ENCODE data around the gene NBPF14.
"Not testable (repeated sequence)": the region's sequence is repeated elsewhere in the genome, so short reads cannot be mapped to it uniquely, and the experiment has no call there.

The NBPF14 gene

GRCh38 chr1:148529101-148529567, 66.7 kb downstream of the NBPF14 start:
- H3K27me3 ChIP-seq (ENCODE audit: insufficient read depth, low read length); H3F3A ChIP-seq (ENCODE audit: insufficient read depth, low read length); H3K4me1 ChIP-seq (ENCODE audit: insufficient read depth, low read length, severe bottlenecking); H2AFZ ChIP-seq (ENCODE audit: low read length); H3K36me3 ChIP-seq (ENCODE audit: insufficient read depth, low read length); H3K9ac ChIP-seq (ENCODE audit: low read length); H3K27ac ChIP-seq (ENCODE audit: low read depth, low read length, poor library complexity, severe bottlenecking); H3K9me2 ChIP-seq (ENCODE audit: low read depth, low read length); H4K20me1 ChIP-seq (ENCODE audit: insufficient read depth, low read length); H3K79me2 ChIP-seq (ENCODE audit: insufficient read depth, low read length); H3K9me3 ChIP-seq (ENCODE audit: low read length): not testable (repeated sequence)
- Histone ChIP-seq H3K4me2 (ENCODE audit: low read length) (peak overlapping the region; percentile 43; the same call in 1 of the 2 replicates), H3K4me3 (ENCODE audit: low read depth, low read length, poor library complexity, severe bottlenecking) (peak overlapping the region; percentile 39)

- H3K27me3 ChIP-seq (ENCODE audit: insufficient read depth, low read length); H3K27ac ChIP-seq (ENCODE audit: low read depth, low read length, poor library complexity, severe bottlenecking); H3K4me1 ChIP-seq (ENCODE audit: insufficient read depth, low read length, severe bottlenecking); H3K79me2 ChIP-seq (ENCODE audit: insufficient read depth, low read length); H3K9me3 ChIP-seq (ENCODE audit: low read length); H3K36me3 ChIP-seq (ENCODE audit: insufficient read depth, low read length); H3F3A ChIP-seq (ENCODE audit: insufficient read depth, low read length); H4K20me1 ChIP-seq (ENCODE audit: insufficient read depth, low read length); H3K9me2 ChIP-seq (ENCODE audit: low read depth, low read length); H2AFZ ChIP-seq (ENCODE audit: low read length); H3K9ac ChIP-seq (ENCODE audit: low read length): not testable (repeated sequence)
- Histone ChIP-seq H3K4me2 (ENCODE audit: low read length) (peak overlapping the region; percentile 43; the same call in 1 of the 2 replicates), H3K4me3 (ENCODE audit: low read depth, low read length, poor library complexity, severe bottlenecking) (peak overlapping the region; percentile 39)
These were observed 67.2 kb downstream of the NBPF14 start for GRCh38 chr1:148528591-148528990.

GRCh38 chr1:148526587-148526986, 69.2 kb downstream of the NBPF14 start:
- not testable (repeated sequence) for H4K20me1 ChIP-seq (ENCODE audit: insufficient read depth, low read length); H3K27me3 ChIP-seq (ENCODE audit: insufficient read depth, low read length); H3K4me2 ChIP-seq (ENCODE audit: low read length); H3K4me3 ChIP-seq (ENCODE audit: low read depth, low read length, poor library complexity, severe bottlenecking); H3K9me3 ChIP-seq (ENCODE audit: low read length); H3K36me3 ChIP-seq (ENCODE audit: insufficient read depth, low read length); H3K4me1 ChIP-seq (ENCODE audit: insufficient read depth, low read length, severe bottlenecking); H2AFZ ChIP-seq (ENCODE audit: low read length); H3K9ac ChIP-seq (ENCODE audit: low read length); H3F3A ChIP-seq (ENCODE audit: insufficient read depth, low read length); H3K9me2 ChIP-seq (ENCODE audit: low read depth, low read length); H3K27ac ChIP-seq (ENCODE audit: low read depth, low read length, poor library complexity, severe bottlenecking); H3K79me2 ChIP-seq (ENCODE audit: insufficient read depth, low read length)

- H3K9me2 ChIP-seq (ENCODE audit: low read depth, low read length); H3K27me3 ChIP-seq (ENCODE audit: insufficient read depth, low read length); H3K9ac ChIP-seq (ENCODE audit: low read length); H3F3A ChIP-seq (ENCODE audit: insufficient read depth, low read length); H3K4me1 ChIP-seq (ENCODE audit: insufficient read depth, low read length, severe bottlenecking); H2AFZ ChIP-seq (ENCODE audit: low read length); H4K20me1 ChIP-seq (ENCODE audit: insufficient read depth, low read length); H3K36me3 ChIP-seq (ENCODE audit: insufficient read depth, low read length); H3K9me3 ChIP-seq (ENCODE audit: low read length); H3K79me2 ChIP-seq (ENCODE audit: insufficient read depth, low read length): not testable (repeated sequence)
- Histone ChIP-seq H3K4me2 (ENCODE audit: low read length) (peak overlapping the region; percentile 50; the same call in 1 of the 2 replicates), H3K4me3 (ENCODE audit: low read depth, low read length, poor library complexity, severe bottlenecking) (peak overlapping the region; percentile 51), H3K27ac (ENCODE audit: low read depth, low read length, poor library complexity, severe bottlenecking) (peak overlapping the region; percentile 79)
These were observed 72.3 kb downstream of the NBPF14 start for GRCh38 chr1:148523205-148524144.

- Histone ChIP-seq H3K9ac (ENCODE audit: low read length) (peak overlapping the region; percentile 18; the same call in 1 of the 2 replicates), H3K4me3 (ENCODE audit: low read depth, low read length, poor library complexity, severe bottlenecking) (peak overlapping the region; percentile 51), H3K27ac (ENCODE audit: low read depth, low read length, poor library complexity, severe bottlenecking) (peak overlapping the region; percentile 79), H3K4me2 (ENCODE audit: low read length) (peak overlapping the region; percentile 41; the same call in 1 of the 2 replicates)
- not testable (repeated sequence) for H3K27me3 ChIP-seq (ENCODE audit: insufficient read depth, low read length); H4K20me1 ChIP-seq (ENCODE audit: insufficient read depth, low read length); H3F3A ChIP-seq (ENCODE audit: insufficient read depth, low read length); H3K4me1 ChIP-seq (ENCODE audit: insufficient read depth, low read length, severe bottlenecking); H2AFZ ChIP-seq (ENCODE audit: low read length); H3K9me3 ChIP-seq (ENCODE audit: low read length); H3K9me2 ChIP-seq (ENCODE audit: low read depth, low read length); H3K36me3 ChIP-seq (ENCODE audit: insufficient read depth, low read length); H3K79me2 ChIP-seq (ENCODE audit: insufficient read depth, low read length)
These were observed 73.1 kb downstream of the NBPF14 start for GRCh38 chr1:148522561-148523204.

GRCh38 chr1:148522072-148522471, 73.7 kb downstream of the NBPF14 start:
- not testable (repeated sequence) for H3K9me3 ChIP-seq (ENCODE audit: low read length); H3K36me3 ChIP-seq (ENCODE audit: insufficient read depth, low read length); H3K79me2 ChIP-seq (ENCODE audit: insufficient read depth, low read length); H3K4me1 ChIP-seq (ENCODE audit: insufficient read depth, low read length, severe bottlenecking); H3K9me2 ChIP-seq (ENCODE audit: low read depth, low read length); H3F3A ChIP-seq (ENCODE audit: insufficient read depth, low read length); H2AFZ ChIP-seq (ENCODE audit: low read length); H3K9ac ChIP-seq (ENCODE audit: low read length); H4K20me1 ChIP-seq (ENCODE audit: insufficient read depth, low read length); H3K27me3 ChIP-seq (ENCODE audit: insufficient read depth, low read length)
- peak overlapping the region; percentile 67 for H3K27ac ChIP-seq (ENCODE audit: low read depth, low read length, poor library complexity, severe bottlenecking)
- peak overlapping the region; percentile 64 for H3K4me2 ChIP-seq (ENCODE audit: low read length)
- H3K4me3 ChIP-seq (ENCODE audit: low read depth, low read length, poor library complexity, severe bottlenecking) = peak overlapping the region; percentile 40

- H3F3A ChIP-seq (ENCODE audit: insufficient read depth, low read length); H2AFZ ChIP-seq (ENCODE audit: low read length); H3K4me3 ChIP-seq (ENCODE audit: low read depth, low read length, poor library complexity, severe bottlenecking): not testable (repeated sequence)
These were observed 81.5 kb downstream of the NBPF14 start for GRCh38 chr1:148514310-148514709.

More at GRCh38 chr1:148514310-148514709, 81.5 kb downstream of the NBPF14 start:
- not testable (repeated sequence) for H3K9me2 ChIP-seq (ENCODE audit: low read depth, low read length); H3K9me3 ChIP-seq (ENCODE audit: low read length); H3K27ac ChIP-seq (ENCODE audit: low read depth, low read length, poor library complexity, severe bottlenecking); H3K27me3 ChIP-seq (ENCODE audit: insufficient read depth, low read length); H3K9ac ChIP-seq (ENCODE audit: low read length); H3K36me3 ChIP-seq (ENCODE audit: insufficient read depth, low read length); H3K4me1 ChIP-seq (ENCODE audit: insufficient read depth, low read length, severe bottlenecking); H3K4me2 ChIP-seq (ENCODE audit: low read length); H4K20me1 ChIP-seq (ENCODE audit: insufficient read depth, low read length); H3K79me2 ChIP-seq (ENCODE audit: insufficient read depth, low read length)
